GM12878 (cell line): ENCODE measurements around the gene NCKAP5. TPM values are rescaled to one million over a fixed set of nuclear protein-coding genes. Genes with fewer than 3 reads are reported as not detected.

Source experiments
- ATAC-seq: fragments of 200-7000 bp; cut with Tn5 transposase; 3 replicates; pipeline ENCODE4 v1.9.1; 2020; ENCODE audit warnings: mild to moderate bottlenecking, moderate library complexity
- BruUV-seq: library from RNA; stranded (reverse); fragments of 400-500 nt; replicated peaks from 2 replicates; lab custom pipeline; 2021; lab: Mats Ljungman, UMichigan
- CTCF ChIA-PET: fragments of 300-600 bp; sonication (Branson Sonifier 250); formaldehyde crosslinking; extraction: SDS; loops from one replicate; lab custom pipeline; 2021; ENCODE audit warnings: inconsistent platforms; lab: Yijun Ruan, JAX
- POLR2A ChIA-PET: fragments of 350-600 bp; formaldehyde crosslinking; extraction: SDS; loops from one replicate; lab custom pipeline; 2021; ENCODE audit warnings: inconsistent platforms; lab: Charles Lee
- RAD21 ChIA-PET: fragments of 300-600 bp; sonication (Branson Sonifier 250); formaldehyde crosslinking; loops from one replicate; lab custom pipeline; 2023; ENCODE audit warnings: antibody characterized with exemption; ENCODE audit not compliant: unreplicated experiment; lab: Charles Lee
- SMC1A ChIA-PET: fragments of 300-600 bp; sonication (Branson Sonifier 250); formaldehyde crosslinking; loops from one replicate; lab custom pipeline; 2023; ENCODE audit not compliant: unreplicated experiment, uncharacterized antibody; lab: Charles Lee
- DNase-seq: peaks from one replicate; pipeline ENCODE4 v3.0.0-alpha.2; 2011; ENCODE audit warnings: low read depth, low spot score
- FAIRE-seq: peaks from 3 replicates; lab custom pipeline; 2011; peaks lifted over from hg19 to GRCh38; lab: Jason Lieb, UNC
- H2AFZ ChIP-seq: 2 replicates; pipeline ENCODE4 v1.6.0; 2011; ENCODE audit warnings: low read depth, low read length, control low read depth; ENCODE audit not compliant: control insufficient read depth
- H3K27ac ChIP-seq: 2 replicates; pipeline ENCODE4 v1.5.1; 2011; ENCODE audit warnings: control low read depth; ENCODE audit not compliant: control insufficient read depth, insufficient read depth
- H3K27me3 ChIP-seq, 2 experiments: replicated peaks in 1 of 2; 2 replicates each; pipeline versions ENCODE4 v1.6.0 to v1.6.1; 2011; ENCODE audit warnings: low read length in 1 of 2; ENCODE audit not compliant: control insufficient read depth in 2 of 2, insufficient read depth in 2 of 2
- H3K36me3 ChIP-seq, 2 experiments: 2 replicates each; pipeline ENCODE4 v1.5.1; 2011; ENCODE audit warnings: low read length in 1 of 2; ENCODE audit not compliant: control insufficient read depth in 2 of 2, insufficient read depth in 2 of 2
- H3K4me1 ChIP-seq: 2 replicates; pipeline ENCODE4 v1.6.1; 2011; ENCODE audit warnings: mild to moderate bottlenecking, low read length, moderate library complexity, mixed read lengths; ENCODE audit not compliant: control insufficient read depth, insufficient read depth
- H3K4me2 ChIP-seq: 2 replicates; pipeline ENCODE4 v1.6.0; 2011; ENCODE audit warnings: control low read depth; ENCODE audit not compliant: control insufficient read depth, insufficient read depth
- H3K4me3 ChIP-seq: fragments of 200-600 bp; sonication (generic); 2 replicates; pipeline ENCODE4 v1.5.1; 2016
- H3K79me2 ChIP-seq: 2 replicates; pipeline ENCODE4 v1.6.0; 2011; ENCODE audit warnings: low read length; ENCODE audit not compliant: control insufficient read depth, insufficient read depth
- H3K9ac ChIP-seq: 2 replicates; pipeline ENCODE4 v1.8.0; 2011; ENCODE audit warnings: low read length, control low read depth, mixed read lengths; ENCODE audit not compliant: control insufficient read depth, insufficient read depth
- H3K9me3 ChIP-seq: replicated peaks from 3 replicates; pipeline ENCODE4 v1.5.1; 2011; ENCODE audit warnings: mild to moderate bottlenecking, low read length; ENCODE audit not compliant: control insufficient read depth, insufficient read depth
- H4K20me1 ChIP-seq: 2 replicates; pipeline ENCODE4 v1.6.0; 2011; ENCODE audit not compliant: control insufficient read depth, insufficient read depth
- ESRRA ChIP-seq: IDR thresholded peaks from 2 replicates; pipeline ENCODE4 v1.6.1; 2012; ENCODE audit warnings: mild to moderate bottlenecking, low read length, improper control_type of control experiment
- HDAC6 ChIP-seq: fragments of 200-600 bp; sonication (generic); IDR thresholded peaks from one replicate; pipeline ENCODE4 v1.8.0; 2017; ENCODE audit warnings: antibody characterized with exemption; ENCODE audit not compliant: unreplicated experiment
- JUND ChIP-seq: IDR thresholded peaks from 2 replicates; pipeline ENCODE4 v1.6.1; 2012; ENCODE audit warnings: low read depth, mild to moderate bottlenecking, low read length, improper control_type of control experiment, moderate library complexity
- PML ChIP-seq: IDR thresholded peaks from 2 replicates; pipeline ENCODE4 v1.6.1; 2012; ENCODE audit warnings: low read length, inconsistent platforms
- PRDM15 ChIP-seq: fragments of 450-650 bp; formaldehyde crosslinking; IDR thresholded peaks from 2 replicates; pipeline ENCODE4 v1.4.0; 2020; ENCODE audit warnings: mild to moderate bottlenecking, moderate library complexity
- RAD51 ChIP-seq: fragments of 450-650 bp; IDR thresholded peaks from 2 replicates; pipeline ENCODE4 v1.6.1; 2016; ENCODE audit warnings: moderate library complexity, mild to moderate bottlenecking, inconsistent platforms
- SREBF2 ChIP-seq: IDR thresholded peaks from 2 replicates; pipeline ENCODE4 v1.6.1; 2012; ENCODE audit warnings: mild to moderate bottlenecking, low read length
- ZBTB11 ChIP-seq: fragments of 450-650 bp; formaldehyde crosslinking; IDR thresholded peaks from 2 replicates; pipeline ENCODE4 v1.5.0; 2022; ENCODE audit warnings: mild to moderate bottlenecking, missing genetic modification characterization
- ZNF217 ChIP-seq: fragments of 450-650 bp; IDR thresholded peaks from 2 replicates; pipeline ENCODE4 v1.6.1; 2017; ENCODE audit warnings: antibody characterized with exemption, mild to moderate bottlenecking
- ZNF384 ChIP-seq: IDR thresholded peaks from 2 replicates; pipeline ENCODE4 v1.6.1; 2012; ENCODE audit warnings: low read depth, mild to moderate bottlenecking, low read length, improper control_type of control experiment, borderline replicate concordance
- ZNF622 ChIP-seq: fragments of 450-650 bp; IDR thresholded peaks from 2 replicates; pipeline ENCODE4 v1.6.1; 2017; ENCODE audit warnings: mild to moderate bottlenecking, inconsistent platforms
- WGBS: methylation state at CpG from one replicate; pipeline ENCODE4 v1.1.6; 2016; ENCODE audit warnings: low lambda C conversion rate; ENCODE audit not compliant: insufficient replicate concordance, insufficient coverage; ENCODE audit errors: missing lambda C conversion rate; 5-methylcytosine and 5-hydroxymethylcytosine counted together
- in situ Hi-C: fragments of 300-500 bp; cut with MboI; formaldehyde crosslinking; loops from 9 replicates; pipeline ENCODE4 v1.14.3; 2018; ENCODE audit warnings: mixed read lengths
- intact Hi-C: fragments of 100-400 bp; cut with micrococcal nuclease; formaldehyde crosslinking; loops from one replicate; pipeline ENCODE4 v1.14.2; 2022; ENCODE audit not compliant: unreplicated experiment
- polyA plus RNA-seq, 11 experiments: library from polyadenylated mRNA; depleted of rRNA in 4 of 11; unstranded in 6 of 11; stranded (reverse) in 5 of 11; fragments of >200 nt; fragmentation: Nextera tagmentation in 4 of 11; fragmentation: Illumina TruSeq in 1 of 11; extraction: Ambion mirVana in 4 of 11; extraction: Trizol in 1 of 11; gene quantifications; 1 replicate in 1 of 11; 2 replicates in 10 of 11; pipeline versions ENCODE4 v1.2.1 to v1.2.3, GENCODE V29; 2011 to 2016; ENCODE audit warnings: inconsistent platforms in 2 of 11, missing spikeins in 2 of 11, low read depth in 1 of 11
- total RNA-seq, 4 experiments: library from RNA; depleted of rRNA in 3 of 4; stranded (reverse); fragments of >200 nt in 3 of 4; fragmentation: Illumina TruSeq in 1 of 4; extraction: Trizol in 1 of 4; gene quantifications; 2 replicates each; pipeline versions ENCODE4 v1.2.1 to v1.2.3, GENCODE V29; 2013 to 2021

The NCKAP5 gene
- total and polyA plus RNA-seq, 10 of the 15 experiments (the other 5 are each of a cell fraction or from before 2014, with no cell fraction given) = 0.06 to 0.44 (median 0.16) TPM

GRCh38 chr2:132904142-132904842 is 664.0 kb downstream of the NCKAP5 start:
- 31% methylated on average over 7 of the region's 7 CpGs for WGBS
- H3K27me3 ChIP-seq = no peaks in the 10 kb centered on the region; a peak in 1 of 4 replicates
- CTCF ChIA-PET = interaction anchor here (1.4 kb wide), 1 partner anchor 13 kb away, joined by 3 read pairs; no protein-coding TSS in a partner anchor
- no peaks in the 10 kb centered on the region for H3K9me3 ChIP-seq
- POLR2A ChIA-PET = no interaction called here
- no peak overlapping the region for H2AFZ ChIP-seq
- BruUV-seq = no TSS peak
- SMC1A ChIA-PET = no interaction called here
- no peaks in the 10 kb centered on the region for H3K79me2 ChIP-seq
- no peak overlapping the region for H3K4me3 ChIP-seq
- no peaks in the 10 kb centered on the region for H4K20me1 ChIP-seq
- no peaks in the 10 kb centered on the region for H3K4me1 ChIP-seq
- no peak overlapping the region for H3K9ac ChIP-seq
- TF ChIP-seq SREBF2 = no peak
- TF ChIP-seq ZNF217 = no peak
- no peak for TF ChIP-seq ZNF384
- no peak for TF ChIP-seq ESRRA
- no peak for TF ChIP-seq ZNF622
- no peak for TF ChIP-seq HDAC6
- no peak for TF ChIP-seq RAD51
- TF ChIP-seq ZBTB11 (CRISPR knock-in tag) = no peak
- no peak for TF ChIP-seq JUND
- TF ChIP-seq PRDM15 (CRISPR knock-in tag) = no peak
- no peak for TF ChIP-seq PML
- H3K4me2 ChIP-seq = no peak overlapping the region
- in situ Hi-C loops = no loop called here
- intact Hi-C loops = no loop called here
- ATAC-seq (no peak), FAIRE-seq (no peak), DNase-seq (no peak)
- no peak overlapping the region for H3K27ac ChIP-seq
- RAD21 ChIA-PET = no interaction called here
- H3K36me3 ChIP-seq = no peaks in the 10 kb centered on the region
